NCI-H1092 (cell line): ENCODE measurements around the gene FOXD3.

Experiments
- DNase-seq: peaks from one replicate; lab custom pipeline; 2025; lab: John Stamatoyannopoulos, UW

FOXD3 gene

GRCh38 chr1:63322114-63322943, at the start of gene FOXD3:
Gene FOXD3, plus strand, starts transcription at chr1:63322567. Its CDS starts 492 bp downstream, at chr1:63323059.
- no peak for DNase-seq

GRCh38 chr1:63272811-63273210, 49.6 kb upstream of the FOXD3 start:
- DNase-seq, result no peak

DNA sequence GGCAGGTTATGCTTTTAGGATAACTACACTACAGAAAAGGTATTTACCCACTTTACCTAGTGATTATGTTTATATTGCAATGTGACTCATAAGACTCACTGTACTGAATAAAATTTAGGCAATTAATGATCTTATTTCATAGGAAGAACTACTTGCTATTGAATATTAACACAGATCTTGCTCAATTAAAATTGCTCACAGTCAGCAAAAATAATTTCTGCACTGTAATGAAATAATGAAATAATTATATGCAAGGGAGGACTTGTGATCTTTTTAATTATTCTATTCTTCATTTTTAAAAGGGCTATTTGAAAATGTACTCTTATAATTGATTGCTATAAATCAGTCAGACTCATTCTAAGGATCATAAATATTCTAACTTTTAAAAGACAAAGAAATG, 48.0 kb upstream of the FOXD3 start:
- no peak for DNase-seq

DNA sequence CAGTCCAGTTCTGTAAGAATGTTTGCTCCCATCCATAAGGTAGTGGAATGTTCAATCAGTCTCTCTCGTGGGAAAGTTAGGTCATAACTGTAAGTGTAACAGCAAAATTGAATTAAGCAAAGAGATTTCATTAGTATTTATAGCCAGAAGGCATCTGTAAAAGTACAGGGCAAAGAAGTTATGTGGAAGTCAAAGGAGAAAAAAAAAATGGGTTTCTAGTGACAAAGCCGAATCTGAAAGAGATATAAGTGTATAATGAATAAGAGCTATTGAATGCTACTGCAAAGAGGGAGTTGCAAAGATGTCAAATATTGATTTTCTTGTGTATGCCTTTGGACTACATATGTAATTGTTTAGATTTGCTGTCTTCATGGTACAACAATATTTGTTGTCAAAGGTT, 47.4 kb upstream of the FOXD3 start:
- no peak for DNase-seq

- DNase-seq, result no peak
Observed at GRCh38 chr1:63276624-63277023, 45.7 kb upstream of the FOXD3 start.

GRCh38 chr1:63277195-63278192, 44.9 kb upstream of the FOXD3 start:
- DNase-seq, result no peak

- no peak for DNase-seq
Observed at GRCh38 chr1:63281753-63282152, 40.6 kb upstream of the FOXD3 start.

DNA sequence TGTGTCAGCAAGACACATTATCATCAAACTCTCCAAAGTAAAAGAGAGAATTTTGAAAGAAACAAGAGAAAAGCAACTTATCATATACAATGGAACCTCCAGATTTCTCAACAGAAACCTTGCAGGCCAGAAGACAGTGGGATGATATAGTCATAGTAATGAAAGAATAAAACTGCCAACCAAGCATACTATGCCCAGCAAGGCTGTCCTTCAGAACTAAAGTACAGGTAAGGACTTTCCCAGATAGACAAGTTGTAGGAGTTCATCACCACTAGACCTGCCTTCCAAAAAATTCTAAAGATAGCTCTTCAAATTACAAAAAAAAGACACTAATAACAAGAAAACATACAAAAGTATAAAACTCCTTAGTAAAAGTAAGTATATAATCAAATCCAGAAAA, 33.2 kb upstream of the FOXD3 start:
- no peak for DNase-seq

DNA sequence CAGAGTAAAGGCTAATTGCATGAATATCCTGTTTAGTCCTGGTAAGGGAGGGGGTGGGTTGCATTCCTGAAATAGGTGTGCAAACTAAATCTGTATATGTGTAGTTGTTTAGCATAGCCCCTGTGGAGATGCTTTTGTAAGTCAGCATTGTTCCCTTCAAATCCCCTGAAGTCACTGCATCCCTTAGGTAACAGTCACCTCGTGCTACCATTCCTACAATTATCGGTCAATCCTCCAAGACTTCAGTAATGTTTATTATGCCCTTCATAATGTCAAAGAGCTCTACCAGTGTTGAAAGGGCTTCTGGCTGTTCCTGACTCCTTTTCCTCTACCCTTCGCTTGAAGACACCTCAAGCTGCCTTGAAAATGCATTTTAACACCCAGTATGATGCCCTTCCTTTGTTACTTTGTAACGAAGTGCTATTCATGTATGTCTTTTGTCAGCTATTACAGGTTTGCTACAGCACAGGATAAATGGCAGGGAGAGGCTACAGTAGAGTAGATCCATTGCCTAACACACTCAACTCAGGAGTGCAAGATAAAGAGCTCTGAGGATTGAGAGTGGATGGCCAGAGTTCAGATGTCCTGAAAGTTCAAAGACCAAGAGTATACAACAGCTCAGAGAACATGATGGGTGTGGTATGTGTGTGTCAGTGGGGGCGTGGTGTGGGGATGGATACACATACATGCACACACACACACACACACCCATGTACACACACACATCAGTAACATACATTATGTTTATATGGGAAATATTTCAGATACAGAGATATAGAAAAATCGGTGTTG, 27.4 kb upstream of the FOXD3 start:
- DNase-seq, result no peak

- DNase-seq, result no peak
Observed at GRCh38 chr1:63304410-63304809, 18.0 kb upstream of the FOXD3 start.

DNA sequence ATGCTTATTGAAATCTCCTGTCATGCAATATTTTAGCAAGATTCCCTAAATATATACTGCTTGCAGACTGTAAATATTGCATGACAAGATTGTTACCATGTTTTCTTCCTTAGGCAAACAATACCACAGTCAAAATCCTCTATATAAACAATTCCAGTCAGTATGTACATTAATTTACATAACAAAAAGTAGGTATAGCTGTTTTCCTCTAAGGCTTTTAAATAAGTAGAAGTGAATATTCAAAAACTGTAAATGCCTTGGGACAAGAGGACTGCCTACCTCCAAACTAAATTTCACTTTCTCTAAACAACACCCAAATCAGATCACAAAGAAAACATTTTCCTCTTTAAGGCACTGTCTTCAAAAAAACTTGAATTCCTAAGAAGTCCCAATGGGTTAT, 17.3 kb upstream of the FOXD3 start:
- no peak for DNase-seq

- DNase-seq, result no peak
Observed at GRCh38 chr1:63307196-63307794, 15.1 kb upstream of the FOXD3 start.

- no peak for DNase-seq
Observed at GRCh38 chr1:63316598-63316983, 5.8 kb upstream of the FOXD3 start.

- peak; percentile 17 for DNase-seq
Observed at GRCh38 chr1:63316984-63317816, 5.2 kb upstream of the FOXD3 start.

DNA sequence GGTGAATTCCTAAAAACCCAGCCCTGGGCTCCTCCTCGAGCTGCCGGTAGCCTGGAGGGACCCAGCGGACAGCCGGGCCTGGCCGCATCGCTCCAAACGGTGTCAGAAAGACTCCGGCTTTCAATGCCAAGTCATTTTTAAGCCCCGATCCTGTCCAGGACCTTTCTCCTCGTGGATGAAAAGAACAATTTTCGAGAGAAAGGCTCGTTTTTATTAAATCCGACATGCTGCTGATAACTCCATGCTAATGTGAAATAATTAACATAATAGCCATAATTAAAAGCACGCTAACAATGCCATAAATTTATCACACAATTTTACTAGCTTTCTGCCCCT, 4.6 kb upstream of the FOXD3 start:
- DNase-seq, result no peak

DNA sequence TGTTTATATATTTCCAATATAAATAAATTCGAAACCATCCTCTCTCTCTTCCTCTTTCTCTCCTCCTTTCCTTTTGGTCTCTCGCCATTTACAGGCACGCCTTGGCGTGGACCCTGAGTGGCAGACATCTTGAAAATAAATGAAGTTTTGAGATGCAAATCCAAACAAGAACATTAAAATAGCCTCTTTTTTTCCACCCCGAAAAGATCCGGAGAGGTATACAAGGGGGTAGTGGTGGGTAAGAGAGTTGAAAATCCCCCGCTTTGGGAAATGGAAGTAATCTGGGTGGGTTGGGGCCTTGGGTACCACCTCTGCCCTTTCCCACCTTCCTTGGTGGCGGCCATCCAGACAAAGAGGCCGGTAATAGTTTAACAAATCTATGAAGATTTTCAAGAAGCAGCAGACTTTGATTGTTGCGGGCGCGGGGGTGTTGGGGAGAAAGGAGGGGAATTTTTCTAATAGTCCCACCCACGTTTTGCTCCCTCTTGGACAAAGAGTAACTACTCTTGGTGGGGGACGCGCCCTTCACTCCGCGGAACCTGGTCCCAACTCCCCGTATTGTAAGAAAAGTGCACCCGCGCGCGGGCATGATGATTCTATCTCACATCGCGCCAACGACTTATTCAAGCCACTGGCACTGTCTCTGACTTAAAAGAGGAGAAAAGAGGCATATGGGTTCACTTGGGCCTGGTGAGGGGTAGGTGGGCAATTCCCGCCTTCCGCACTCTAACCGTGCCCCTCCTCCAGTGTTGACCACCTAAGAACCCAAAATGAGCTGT, 4.0 kb upstream of the FOXD3 start:
- DNase-seq, result no peak

DNA sequence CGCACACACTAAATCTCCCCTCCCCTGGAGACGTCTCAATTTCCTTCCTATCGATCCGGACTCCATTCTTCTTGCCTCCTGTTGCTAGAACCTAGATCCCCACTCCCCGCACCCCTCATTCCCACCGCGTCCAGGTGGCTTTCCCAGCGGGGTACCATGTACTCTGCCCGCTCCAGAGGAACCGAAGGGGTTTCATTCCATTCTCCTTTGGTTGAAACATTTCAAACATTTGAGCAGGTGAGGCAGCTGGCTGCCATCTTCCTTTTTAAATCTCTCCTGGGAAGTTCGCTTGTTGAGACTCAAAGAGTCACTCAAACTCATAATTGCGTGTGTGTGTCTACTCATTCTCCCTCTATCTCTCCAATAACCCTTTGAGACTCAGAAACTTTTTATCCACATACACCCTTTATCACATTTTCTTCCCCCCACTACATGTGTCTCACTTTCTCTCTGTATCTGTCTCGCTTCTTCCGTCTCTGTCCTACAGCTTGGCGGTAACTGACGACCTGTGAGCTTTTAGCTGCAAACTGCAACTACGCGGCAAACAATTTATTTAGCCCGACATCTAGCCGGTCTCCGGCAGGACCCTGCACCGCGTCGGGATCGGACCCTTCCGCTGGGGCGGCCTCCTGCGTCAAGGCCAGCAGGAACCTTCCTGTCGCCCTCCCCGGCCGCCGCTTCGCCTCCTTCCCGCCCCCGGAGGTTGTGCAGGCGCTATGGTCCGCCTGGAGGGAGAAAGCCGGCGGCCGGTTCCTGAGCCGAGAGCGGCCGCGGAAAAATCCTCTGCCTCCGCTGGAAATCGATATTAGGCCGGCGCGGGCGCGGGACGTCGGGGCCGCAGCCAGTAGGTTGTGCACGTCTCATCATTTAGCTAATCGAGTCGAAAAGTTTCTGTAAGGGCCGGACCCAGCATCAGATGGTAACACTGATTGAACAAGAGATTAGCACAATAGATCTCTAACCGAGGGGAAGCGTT, 3.0 kb upstream of the FOXD3 start:
- no peak for DNase-seq

GRCh38 chr1:63320022-63320721, 2.2 kb upstream of the FOXD3 start:
- DNase-seq, result no peak
